Uterus (tissue), 2 donors: ENCODE results near the gene CHRNB1.

Experiments used
- POLR2A ChIP-seq, 2 donors: fragments of 450-650 bp; IDR thresholded peaks; one replicate each; pipeline ENCODE4 v1.6.1; 2016; ENCODE audit warnings: antibody characterized with exemption in 2 of 2, mild to moderate bottlenecking in 1 of 2, moderate library complexity in 1 of 2
- TF ChIP-seq, protein P1 (sequence below), 4 experiments: fragments of 200-600 bp in 2 of 4; fragments of 450-650 bp in 2 of 4; sonication (generic) in 2 of 4; IDR thresholded peaks; one replicate each; pipeline ENCODE4 v1.5.1; 2016 to 2019; ENCODE audit warnings: antibody characterized with exemption in 4 of 4, mild to moderate bottlenecking in 2 of 4, moderate library complexity in 1 of 4

GRCh38 chr17:7443499-7444485 lies 1.1 kb upstream of the CHRNB1 start:
- TF ChIP-seq, protein P1, sequence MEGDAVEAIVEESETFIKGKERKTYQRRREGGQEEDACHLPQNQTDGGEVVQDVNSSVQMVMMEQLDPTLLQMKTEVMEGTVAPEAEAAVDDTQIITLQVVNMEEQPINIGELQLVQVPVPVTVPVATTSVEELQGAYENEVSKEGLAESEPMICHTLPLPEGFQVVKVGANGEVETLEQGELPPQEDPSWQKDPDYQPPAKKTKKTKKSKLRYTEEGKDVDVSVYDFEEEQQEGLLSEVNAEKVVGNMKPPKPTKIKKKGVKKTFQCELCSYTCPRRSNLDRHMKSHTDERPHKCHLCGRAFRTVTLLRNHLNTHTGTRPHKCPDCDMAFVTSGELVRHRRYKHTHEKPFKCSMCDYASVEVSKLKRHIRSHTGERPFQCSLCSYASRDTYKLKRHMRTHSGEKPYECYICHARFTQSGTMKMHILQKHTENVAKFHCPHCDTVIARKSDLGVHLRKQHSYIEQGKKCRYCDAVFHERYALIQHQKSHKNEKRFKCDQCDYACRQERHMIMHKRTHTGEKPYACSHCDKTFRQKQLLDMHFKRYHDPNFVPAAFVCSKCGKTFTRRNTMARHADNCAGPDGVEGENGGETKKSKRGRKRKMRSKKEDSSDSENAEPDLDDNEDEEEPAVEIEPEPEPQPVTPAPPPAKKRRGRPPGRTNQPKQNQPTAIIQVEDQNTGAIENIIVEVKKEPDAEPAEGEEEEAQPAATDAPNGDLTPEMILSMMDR (IDR thresholded peaks at IDR 0.05), result no peak
- no peak for TF ChIP-seq POLR2A (IDR thresholded peaks at IDR 0.05)
